NK-92 (cell line): ENCODE measurements around the gene SSH3.
"Not testable (repeated sequence)": the region's sequence is repeated elsewhere in the genome, so short reads cannot be mapped to it uniquely, and the experiment has no call there.

Experiments used
- DNase-seq: peaks from one replicate; lab custom pipeline; 2025; ENCODE audit not compliant: unreplicated experiment; lab: John Stamatoyannopoulos, UW

SSH3 gene, protein sequence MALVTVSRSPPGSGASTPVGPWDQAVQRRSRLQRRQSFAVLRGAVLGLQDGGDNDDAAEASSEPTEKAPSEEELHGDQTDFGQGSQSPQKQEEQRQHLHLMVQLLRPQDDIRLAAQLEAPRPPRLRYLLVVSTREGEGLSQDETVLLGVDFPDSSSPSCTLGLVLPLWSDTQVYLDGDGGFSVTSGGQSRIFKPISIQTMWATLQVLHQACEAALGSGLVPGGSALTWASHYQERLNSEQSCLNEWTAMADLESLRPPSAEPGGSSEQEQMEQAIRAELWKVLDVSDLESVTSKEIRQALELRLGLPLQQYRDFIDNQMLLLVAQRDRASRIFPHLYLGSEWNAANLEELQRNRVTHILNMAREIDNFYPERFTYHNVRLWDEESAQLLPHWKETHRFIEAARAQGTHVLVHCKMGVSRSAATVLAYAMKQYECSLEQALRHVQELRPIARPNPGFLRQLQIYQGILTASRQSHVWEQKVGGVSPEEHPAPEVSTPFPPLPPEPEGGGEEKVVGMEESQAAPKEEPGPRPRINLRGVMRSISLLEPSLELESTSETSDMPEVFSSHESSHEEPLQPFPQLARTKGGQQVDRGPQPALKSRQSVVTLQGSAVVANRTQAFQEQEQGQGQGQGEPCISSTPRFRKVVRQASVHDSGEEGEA

GRCh38 chr11:67303132-67303834, at the start of gene SSH3:
SSH3 (plus strand) TSS chr11:67303530; CDS start chr11:67303626, 96 bp downstream.
- DNase-seq, result no peak

DNA sequence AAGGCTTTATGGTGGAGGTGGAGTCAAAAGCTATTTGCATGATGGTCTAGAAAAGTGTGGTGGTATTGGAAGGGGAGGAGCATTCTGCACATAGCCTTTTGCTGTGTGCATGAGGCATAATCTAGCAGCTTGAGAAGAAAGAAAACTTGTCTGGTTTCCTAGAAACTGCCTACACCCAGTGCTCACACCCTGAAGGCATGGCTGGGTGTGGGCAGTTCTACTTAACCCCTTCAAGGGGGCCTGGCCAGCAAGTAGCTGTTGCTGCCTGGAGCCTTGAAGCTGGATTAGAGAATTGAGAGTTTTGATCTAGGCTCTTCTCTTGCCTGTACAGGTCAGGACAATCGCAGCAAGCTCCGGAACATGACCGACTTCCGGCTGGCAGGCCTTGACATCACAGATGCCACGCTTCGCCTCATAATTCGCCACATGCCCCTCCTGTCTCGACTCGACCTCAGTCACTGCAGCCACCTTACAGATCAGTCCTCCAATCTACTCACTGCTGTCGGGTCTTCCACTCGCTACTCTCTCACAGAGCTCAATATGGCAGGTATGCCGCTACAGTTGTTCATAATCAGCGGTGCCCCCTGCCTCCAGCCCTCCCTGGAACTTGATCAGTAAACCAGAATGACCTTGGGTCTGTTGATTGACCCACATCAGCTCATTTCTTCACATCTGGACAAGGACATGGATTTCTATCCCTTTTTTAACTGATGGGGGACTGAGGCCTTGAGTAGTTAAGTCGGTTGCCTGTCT, 49.3 kb upstream of the SSH3 start:
- DNase-seq, result no peak

DNA sequence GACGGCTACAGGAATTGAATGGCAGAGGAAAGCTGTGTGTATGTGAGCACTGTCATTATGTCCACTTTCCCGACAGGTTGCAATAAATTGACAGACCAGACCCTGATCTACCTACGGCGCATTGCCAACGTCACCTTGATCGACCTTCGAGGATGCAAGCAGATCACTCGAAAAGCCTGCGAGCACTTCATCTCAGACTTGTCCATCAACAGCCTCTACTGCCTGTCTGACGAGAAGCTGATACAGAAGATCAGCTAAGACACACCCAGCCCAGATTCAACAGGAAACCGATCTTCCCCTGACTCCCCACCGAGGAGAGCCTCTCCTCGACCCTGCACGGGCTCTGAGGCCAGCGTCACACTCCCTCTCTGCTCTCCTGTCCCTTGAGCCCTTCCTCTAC, 48.5 kb upstream of the SSH3 start:
- no peak for DNase-seq

GRCh38 chr11:67255353-67255752, 48.0 kb upstream of the SSH3 start:
- DNase-seq, result no peak

DNA sequence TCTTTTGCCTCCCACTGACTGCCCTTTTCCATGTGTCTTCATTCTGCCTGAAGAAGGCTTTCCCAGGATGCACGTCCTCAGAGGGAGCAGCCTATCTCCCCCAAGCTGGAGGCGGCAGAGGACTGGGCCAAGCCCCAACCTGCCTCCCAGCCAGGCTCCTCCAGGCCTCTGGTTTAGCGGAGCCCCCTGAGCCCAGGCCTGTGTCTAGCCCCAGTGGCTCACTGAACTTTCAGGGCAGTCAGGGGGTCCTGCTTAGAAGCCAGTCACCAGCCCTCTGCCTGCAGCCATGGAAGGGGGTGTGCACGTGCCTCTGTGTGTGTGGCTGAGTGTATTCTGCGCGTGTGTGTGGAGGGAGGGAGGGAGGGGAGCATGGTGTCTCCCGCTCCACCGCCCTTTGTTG, 47.5 kb upstream of the SSH3 start:
- no peak for DNase-seq

GRCh38 chr11:67256477-67257135, 46.7 kb upstream of the SSH3 start:
- DNase-seq, result no peak

DNA sequence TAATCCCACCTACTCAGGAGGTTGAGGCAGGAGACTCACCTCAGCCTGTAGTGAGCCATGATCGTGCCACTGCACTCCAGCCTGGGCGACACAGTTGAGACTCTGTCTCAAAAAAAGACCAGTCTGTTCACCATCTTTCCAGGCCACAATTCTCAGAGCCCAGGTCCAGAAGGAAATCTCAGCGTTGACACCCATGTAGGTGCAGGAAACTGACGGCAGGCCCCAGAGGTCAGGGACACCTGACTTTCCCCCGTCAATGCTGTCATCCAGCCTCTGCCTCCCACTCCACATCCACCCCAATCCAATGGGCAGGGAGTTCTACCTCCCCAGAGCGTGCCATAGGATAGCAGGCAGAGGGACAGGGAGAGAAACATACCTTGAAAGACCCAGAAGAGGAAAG, 42.9 kb upstream of the SSH3 start:
- no peak for DNase-seq

DNA sequence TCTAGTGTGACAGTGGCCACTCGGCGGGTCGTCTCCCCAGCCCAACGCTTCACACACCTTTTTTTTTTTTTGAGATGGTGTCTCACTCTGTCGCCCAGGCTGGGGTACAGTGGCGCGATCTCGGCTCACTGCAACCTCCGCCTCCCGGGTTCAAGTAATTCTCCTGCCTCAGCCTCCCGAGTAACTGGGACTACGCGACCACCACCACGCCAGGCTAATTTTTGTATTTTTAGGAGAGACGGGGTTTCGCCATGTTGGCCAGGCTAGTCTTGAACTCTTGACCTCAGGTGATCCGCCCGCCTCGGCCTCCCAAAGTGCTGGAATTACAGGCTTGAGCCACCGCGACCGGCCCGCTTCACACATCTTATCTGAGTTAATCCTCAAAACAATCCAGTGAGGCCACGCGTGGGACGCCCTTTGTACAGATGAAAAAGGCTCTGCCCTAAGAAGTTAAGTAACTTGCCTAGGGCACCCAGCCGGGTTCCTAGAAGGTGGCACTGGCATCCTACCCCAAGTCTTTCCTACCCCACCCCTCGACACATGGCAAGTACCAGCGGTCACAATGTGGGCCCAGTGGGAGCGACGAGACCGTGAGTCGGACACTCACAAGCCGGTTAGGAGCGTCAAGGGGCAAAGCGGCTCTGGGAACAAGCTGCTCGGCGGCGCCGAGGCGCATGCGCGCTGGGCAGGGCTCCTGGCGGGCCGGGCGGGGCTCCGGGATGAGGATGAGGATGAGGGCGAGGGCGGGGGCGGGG, 42.3 kb upstream of the SSH3 start:
- not testable (repeated sequence) for DNase-seq

DNA sequence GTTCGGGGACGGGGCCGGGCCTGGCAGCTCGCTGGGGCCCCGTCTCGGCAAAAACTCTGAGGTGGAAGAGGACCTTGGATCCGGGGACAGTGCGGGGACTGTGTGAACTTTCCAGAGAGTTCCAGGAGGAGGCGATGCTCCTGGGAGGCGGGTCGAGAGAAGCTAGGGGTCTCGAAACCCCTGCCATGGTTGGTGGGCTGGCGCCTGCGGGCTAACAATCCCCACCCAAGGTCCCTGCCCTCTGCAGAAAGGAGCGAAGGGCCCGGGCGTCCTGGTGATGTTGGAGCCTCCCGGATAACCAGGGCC, 41.7 kb upstream of the SSH3 start:
- no peak for DNase-seq

GRCh38 chr11:67261946-67262681, 41.2 kb upstream of the SSH3 start:
- no peak for DNase-seq

- no peak for DNase-seq
These were observed 40.3 kb upstream of the SSH3 start for GRCh38 chr11:67262731-67263675.

GRCh38 chr11:67264260-67264659, 39.1 kb upstream of the SSH3 start:
- DNase-seq, result no peak

GRCh38 chr11:67264877-67265632, 38.3 kb upstream of the SSH3 start:
- no peak for DNase-seq

- no peak for DNase-seq
These were observed 37.5 kb upstream of the SSH3 start for GRCh38 chr11:67265633-67266448.

DNA sequence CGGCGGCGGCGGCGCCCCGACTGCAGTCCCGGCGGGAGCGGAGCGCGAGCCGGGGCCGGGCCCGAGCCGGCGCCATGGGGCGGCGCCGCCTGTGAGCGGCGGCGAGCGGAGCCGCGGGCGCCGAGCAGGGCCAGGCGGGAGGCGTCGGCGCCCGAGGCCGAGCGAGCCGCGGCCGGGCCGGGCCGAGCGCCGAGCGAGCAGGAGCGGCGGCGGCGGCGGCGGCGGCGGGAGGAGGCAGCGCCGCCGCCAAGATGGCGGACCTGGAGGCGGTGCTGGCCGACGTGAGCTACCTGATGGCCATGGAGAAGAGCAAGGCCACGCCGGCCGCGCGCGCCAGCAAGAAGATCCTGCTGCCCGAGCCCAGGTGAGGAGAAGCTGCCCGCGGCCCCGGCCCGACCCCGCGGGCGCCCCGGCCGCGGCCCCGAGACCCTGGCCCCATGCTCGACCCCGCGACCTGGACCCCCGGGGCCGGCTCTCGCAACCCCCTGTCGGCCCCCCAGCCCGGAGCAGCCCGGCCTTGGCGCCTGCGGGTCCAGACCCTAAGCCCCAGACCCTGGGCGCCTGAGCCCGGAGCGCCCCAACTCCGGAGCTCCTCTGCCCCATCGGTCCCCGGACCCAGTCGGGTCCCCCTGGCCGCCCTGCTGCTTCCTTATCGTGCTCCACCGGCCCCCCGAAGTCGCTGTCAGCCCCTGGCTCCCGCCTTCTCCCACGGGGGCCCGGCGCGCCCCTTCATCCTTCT, 36.7 kb upstream of the SSH3 start, which contains the start of gene GRK2:
Gene GRK2 (plus strand): TSS at position 25 of the 739 bp plus-strand sequence. CDS start 227 bp downstream, at position 252.
- DNase-seq, result no peak
